ENCODE results near the gene MAP1B.
"Not testable (repeated sequence)": the region's sequence is repeated elsewhere in the genome, so short reads cannot be mapped to it uniquely, and the experiment has no call there.

MAP1B gene

DNA sequence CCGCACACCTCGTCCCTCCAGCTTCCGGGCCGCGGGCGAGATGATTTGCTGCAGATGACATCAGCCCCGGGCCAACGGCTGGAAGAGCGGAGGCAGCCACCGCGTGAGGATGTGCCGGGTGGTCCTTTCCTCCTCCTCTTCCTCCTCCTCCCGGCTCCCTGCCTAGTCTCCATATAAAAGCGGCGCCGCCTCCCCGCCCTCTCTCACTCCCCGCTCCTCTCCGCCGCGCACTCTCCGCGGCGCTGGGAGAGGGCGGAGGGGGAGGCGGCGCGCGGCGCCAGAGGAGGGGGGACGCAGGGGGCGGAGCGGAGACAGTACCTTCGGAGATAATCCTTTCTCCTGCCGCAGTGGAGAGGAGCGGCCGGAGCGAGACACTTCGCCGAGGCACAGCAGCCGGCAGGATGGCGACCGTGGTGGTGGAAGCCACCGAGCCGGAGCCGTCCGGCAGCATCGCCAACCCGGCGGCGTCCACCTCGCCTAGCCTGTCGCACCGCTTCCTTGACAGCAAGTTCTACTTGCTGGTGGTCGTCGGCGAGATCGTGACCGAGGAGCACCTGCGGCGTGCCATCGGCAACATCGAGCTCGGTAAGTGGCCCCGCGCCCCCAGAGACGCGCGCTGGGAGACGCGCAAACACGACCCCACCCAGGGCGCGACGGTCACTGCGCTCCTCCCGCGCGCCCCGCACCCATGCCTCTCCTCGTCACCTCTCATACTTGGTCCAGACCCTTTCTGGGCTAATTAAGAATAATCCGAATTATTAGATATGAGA is at the start of gene MAP1B:
TSS of gene MAP1B (plus strand) at position 345 of the 770 bp plus-strand sequence. CDS start at position 402, 57 bp downstream.
- no peak for DNase-seq (ENCODE audit: low spot score)

DNA sequence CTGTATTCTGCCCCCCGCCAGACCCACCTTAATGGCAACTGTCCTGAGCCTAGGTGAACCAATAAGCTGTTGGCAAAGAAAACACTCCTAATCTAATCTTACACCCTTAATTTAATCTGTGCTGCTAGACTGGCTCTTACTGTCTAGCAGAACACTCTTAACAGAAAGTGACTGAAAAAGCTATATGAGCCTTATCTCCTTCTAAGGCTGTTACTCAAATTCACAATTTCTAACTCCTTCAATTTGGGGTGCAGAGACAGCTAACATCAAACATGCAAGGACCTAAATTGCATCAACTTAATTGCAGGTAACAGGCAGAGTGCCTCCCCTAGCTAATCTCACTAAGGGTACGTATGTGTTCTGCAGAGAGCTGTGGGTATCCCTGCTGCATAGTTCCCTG is 49.5 kb upstream of the MAP1B start:
- no peak for DNase-seq (ENCODE audit: low spot score)

DNA sequence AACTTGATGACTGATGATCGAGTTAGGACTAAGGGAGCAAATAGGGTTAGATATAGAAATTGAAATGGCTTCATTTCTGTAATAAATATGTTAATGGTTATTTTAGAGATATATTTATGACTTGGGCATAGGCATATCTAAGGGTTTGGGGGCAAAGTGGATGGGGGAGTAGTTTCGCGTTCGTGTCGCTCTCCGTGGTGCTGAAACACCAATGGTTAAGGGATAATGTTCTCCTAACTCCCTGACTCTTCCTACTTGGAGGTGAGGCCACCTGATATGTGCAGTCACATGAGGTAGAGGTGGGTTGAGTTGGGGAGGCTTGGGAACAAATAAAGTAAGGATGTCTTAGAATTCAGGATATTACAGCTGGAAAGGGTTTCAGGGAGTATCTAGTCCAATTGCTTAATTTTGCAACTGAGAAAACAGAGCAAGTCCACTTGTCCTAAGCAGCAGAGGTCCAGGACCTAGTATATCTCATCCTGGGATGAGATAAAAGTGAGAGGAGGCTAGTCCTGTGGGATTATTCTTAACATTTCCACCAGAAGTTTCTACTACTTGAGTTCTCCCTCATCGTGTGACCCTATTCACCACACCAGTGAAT is 44.0 kb upstream of the MAP1B start:
- DNase-seq (ENCODE audit: low spot score): no peak

DNA sequence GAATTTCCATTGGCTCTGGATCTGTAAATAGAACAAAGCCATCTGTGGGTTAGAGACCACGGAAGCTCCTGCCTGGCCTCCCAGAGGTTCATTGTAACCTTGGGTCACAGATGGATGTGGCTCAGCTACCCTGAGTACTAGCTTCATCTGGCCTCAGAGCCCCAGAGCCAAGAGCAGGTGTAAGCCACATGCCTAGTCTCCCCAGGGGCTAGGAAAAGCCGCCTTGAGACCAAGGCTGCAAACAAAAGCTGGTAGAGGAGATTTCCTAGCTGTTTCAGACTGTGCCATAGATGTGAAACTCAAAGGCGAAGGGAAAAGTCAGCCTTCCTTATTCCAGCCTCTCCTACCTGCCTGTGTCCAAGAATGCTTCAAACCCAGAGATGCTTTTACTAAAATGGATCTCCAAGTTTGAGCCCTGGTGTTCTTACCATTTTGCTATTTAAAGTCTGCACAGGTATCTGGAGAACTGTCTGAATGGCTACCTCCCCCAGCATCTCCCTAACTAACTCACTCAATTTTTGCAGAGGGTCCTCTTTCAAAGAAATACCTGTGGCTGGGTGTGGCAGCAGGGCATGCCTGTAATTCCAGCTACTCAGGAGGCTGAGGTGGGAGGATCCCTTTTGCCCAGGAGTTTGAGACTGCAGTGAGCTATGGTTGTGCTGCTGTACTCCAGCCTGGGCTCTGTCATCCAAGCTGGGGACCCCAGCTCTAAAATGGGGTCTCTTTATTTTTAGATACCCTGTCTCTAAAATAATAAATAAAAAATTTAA is 42.3 kb upstream of the MAP1B start:
- DNase-seq (ENCODE audit: low spot score): no peak

DNA sequence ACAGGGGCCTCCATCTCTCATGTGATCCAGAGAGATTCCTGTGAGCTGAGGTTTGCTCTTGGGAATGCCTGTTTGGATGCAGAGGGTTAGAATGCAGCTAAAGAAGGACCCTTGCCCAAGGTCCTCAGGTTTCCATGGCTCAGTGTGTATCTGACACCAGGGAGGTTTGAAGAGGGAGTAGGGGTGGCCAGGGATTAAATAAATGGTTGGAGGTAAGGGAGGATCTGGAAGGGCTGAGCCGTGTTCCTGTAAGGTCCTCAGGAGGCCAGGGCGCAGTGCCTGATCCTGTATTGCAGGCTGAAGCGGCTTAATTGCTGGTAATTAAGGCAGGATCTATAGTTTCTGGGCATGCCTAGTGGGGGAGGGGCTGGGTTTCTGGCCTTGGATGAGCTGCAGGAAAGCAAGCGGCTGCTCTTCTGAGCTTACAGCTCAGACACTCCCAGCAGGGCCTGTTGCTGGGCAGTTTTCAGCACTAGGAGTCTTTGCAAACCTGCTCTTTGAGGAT is 41.5 kb upstream of the MAP1B start:
- no peak for DNase-seq (ENCODE audit: low spot score)

DNA sequence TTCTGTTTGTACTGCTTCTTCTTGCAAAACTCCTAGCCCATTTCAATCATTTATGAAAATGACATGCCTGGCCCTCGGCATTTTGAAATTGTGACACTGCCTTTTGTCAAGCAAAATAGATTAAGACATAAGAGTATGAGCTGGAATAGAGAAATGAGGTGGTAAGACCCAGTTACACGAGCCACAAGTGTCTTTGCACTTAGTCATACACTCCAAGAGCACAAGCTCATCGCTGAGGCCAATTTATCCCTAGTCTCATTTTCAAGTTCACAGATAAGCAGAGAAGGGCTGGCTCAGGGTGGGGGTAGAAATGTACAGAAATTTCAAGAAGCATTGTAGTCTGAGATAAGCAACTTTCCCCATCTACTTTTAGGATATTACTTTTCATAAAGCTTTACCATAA is 40.6 kb upstream of the MAP1B start:
- no peak for DNase-seq (ENCODE audit: low spot score)

DNA sequence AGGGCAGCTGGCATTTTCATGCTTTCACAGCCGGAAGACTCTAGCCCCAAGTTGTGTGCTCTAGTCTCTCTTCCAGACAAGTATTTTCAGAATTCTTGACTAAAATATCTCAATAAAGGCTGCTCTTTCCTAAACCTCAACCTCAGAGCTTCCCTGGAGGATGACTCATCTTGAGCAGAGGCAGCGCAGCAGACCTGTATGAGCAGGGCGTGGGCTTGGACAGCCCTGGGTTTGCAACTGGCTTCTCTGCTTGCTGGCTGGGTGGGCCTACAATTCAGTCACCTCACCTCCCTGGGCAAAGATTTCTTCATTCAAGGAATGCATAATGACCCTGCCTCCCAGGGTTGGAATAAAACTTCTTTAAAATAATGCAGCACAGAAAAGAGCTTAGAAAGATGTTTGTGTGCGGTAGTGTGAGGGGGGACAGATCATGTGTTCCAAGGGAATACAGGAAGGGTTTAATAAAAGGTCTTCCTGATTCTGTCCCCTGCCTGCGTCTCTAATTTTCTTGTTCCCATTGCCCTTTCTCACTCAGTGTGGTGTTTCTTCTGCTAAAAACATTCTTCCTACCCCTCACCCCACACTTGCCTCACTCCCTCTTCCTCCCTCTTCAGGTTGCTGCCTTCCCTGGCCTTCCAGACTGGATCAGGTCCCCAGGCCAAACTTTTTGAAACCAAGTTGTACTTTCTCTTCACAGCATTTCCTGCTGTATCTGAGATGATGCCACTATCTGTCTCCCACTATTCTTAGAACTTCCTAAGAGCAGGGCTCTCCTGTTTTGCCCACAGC is 39.4 kb upstream of the MAP1B start:
- no peak for DNase-seq (ENCODE audit: low spot score)

DNA sequence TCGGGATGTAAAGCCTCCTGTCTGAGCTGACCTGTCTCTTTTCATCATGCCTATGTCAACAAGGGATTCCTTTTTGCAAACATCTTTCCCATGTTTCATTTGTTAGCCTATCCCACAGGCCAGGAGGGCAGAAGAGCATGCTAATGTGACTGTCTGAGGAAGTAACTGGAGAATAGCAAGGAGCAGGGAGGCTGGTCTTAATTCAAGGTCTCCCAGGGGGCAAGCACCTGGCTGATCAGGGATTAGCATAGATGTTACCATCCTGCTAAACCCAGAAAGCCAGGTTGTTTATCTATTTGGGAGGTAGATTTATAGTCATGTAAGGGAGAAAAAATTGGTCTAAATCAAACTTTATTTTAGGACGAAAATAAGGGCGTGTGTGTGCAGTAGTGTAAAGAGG is 36.7 kb upstream of the MAP1B start:
- DNase-seq (ENCODE audit: low spot score): no peak

DNA sequence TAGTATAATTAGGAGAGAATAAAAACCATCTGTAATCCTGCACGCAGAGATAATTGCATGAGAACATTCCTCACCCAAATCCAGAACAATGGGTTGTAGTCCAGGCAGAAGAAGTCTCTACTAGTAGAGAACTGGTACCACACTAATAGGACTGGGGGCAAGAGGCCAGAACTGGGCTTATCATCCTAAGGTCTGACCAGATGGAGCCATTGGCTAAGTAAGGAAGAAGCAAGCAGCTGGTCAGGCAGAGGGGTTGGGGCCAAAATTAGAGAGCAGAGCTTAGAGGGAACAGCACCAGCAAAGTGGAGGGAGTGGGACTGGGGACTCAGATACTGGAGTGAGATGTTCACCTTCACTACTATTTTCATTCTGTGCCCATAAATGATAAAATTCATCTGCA is 35.4 kb upstream of the MAP1B start:
- no peak for DNase-seq (ENCODE audit: low spot score)

DNA sequence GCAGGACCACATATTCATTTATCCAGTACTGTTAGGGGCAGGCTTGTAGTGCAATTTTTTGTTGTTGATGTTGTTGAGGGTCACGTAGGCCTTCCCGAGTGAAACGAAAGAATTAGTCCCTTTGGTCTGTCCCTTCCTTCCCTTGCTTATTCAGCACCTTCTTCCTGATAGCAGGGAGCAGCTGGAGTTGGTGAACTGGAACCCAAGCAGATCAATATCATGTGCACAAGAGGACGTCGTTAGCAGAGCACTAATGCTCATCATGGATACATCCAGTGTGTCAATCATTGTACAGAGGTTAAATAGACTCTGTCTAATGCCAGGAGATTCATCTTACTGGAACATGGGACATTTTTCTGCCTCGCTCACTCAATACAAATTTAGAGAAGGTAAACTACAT is 33.0 kb upstream of the MAP1B start:
- no peak for DNase-seq (ENCODE audit: low spot score)

DNA sequence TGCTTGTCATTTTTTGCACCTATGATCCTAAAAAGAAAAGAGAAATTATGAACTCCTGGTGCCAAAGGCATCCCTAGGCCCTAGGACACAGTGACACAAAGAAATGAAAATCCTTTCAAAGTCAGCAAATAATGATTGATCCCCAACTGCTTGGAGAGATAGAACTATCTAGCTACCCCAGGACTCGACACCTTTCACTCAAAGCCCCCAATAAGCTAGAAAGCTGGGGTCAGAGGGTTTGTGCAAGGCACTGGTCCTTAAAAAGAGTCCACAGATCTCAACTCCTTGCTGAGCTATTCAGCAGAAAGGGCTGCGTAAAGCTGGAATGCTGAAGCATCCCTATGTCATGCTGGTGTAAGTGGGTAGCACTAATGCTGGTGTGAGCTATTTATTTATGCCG is 31.8 kb upstream of the MAP1B start:
- no peak for DNase-seq (ENCODE audit: low spot score)

DNA sequence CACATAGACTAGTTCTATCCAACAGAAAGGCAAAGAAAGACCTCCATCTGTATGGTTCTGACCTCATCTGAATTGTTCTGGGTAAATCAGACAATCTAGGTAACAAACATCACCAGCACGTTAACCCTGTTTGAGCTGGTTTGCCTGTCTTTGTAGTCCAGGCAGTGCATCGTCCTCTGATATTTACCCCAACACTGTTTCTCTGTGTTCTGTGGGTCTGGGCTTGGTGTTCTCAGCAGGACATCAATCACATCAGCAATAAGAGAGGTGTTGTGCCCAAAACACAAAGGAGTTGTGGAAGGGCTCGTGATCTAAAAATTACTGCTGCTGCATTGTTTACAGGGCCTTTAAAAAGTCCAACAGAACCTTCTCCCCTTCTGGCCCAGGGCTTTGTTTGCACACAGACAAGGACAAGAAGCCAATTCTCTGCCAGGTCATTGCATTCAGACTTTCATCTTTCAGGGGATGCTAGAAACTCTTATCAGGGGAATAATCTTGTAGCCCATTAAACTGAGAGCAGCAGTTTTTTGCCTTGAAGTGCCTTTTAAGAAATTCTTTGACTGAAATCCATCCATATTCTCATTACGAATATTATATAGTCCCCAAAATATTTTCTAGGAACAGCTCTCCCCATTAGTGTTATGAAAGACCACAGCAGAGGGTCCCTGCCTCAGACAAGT is 30.5 kb upstream of the MAP1B start:
- no peak for DNase-seq (ENCODE audit: low spot score)

DNA sequence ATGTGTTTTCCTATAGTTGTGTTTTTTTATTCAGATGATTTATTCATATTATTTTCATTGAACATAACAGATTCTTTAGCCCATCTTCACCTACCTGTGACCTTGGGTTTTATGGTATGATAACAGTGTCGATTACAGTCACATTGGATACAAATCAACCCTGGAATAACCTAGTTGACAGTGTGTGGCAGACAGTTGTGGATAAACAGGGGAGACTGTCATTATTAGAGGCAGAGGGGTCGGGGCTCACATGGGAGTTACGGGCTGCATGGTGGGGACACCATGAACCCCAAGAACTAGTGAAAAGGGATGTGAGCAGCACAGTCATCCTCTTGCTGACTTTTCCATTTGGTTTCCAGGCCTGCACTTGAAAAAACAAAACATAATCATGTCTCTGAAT is 29.9 kb upstream of the MAP1B start:
- DNase-seq (ENCODE audit: low spot score): no peak

DNA sequence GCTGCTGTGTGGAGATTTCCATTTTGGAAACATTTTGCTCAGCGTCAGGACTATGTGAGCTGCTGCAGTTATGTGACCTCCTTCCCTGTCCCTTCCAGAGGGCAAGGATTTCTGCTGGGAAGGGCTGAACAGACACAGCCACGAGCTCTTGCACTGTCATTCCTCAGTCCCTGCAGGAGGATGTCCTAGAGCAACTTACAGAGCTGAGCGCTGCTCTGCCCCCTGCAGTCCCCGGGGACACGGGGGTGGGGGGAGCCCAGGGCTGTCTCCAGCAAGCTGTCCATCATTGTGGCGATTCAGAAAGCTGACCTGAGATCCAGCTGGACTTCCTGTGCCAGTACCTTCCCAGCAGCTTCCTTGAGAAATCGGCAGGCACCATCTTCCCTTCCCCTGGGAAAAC is 28.0 kb upstream of the MAP1B start:
- DNase-seq (ENCODE audit: low spot score): no peak

DNA sequence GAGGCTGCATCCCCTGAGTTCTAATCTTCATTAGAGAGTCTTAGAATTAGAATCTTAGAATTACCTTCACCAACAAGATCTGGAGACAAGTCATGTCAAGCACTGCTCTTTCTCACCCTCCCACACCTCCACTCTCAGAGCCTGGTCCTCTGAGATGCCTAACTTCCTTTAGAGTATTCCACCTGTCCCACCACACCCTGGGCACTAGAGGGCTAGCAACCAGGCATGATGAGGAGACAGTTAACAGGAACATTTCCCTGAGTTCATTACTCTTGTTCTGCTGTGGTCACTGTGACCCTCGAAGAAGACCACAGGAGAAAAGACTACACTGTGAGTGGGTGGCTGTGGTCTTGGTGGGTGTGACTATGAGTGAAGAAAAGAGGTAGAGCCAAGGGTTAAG is 25.2 kb upstream of the MAP1B start:
- no peak for DNase-seq (ENCODE audit: low spot score)

DNA sequence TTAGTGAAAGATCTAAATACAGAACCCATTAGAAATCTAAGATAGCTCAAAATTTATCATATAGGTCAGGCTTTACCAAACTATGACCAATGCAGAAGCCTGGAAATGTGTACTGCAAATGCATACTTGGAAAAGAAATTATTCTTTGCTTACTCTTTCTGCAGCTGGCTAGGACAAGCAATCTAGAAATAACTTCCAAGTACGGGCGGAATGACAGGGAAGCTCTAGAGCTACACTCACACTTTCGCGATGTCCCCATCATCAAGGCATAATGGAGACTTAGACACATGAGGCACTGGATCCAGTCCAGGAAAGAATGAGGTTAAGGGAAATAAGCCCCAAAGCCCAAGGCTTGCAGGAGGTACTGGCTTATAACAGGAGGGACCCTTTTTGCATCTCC is 22.4 kb upstream of the MAP1B start:
- no peak for DNase-seq (ENCODE audit: low spot score)

DNA sequence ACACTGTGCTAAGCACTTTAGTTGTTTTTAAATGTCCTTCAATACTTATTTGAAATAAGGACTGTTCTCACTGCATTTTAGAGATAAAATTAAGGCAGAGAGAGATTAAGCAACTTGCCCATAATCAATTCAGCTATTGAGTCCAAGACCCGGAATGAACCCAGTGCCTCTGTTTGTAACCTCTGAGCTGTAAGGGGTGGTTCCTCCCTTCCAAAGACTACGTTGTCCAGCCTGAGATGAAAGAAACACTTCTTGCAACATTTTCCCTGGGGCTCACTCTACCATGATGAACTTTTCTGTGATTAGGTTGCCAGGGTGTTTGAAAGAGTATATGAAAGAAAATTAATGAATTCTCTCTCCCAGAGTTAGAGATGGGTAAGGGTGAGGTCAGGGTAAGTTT is 22.0 kb upstream of the MAP1B start:
- no peak for DNase-seq (ENCODE audit: low spot score)

DNA sequence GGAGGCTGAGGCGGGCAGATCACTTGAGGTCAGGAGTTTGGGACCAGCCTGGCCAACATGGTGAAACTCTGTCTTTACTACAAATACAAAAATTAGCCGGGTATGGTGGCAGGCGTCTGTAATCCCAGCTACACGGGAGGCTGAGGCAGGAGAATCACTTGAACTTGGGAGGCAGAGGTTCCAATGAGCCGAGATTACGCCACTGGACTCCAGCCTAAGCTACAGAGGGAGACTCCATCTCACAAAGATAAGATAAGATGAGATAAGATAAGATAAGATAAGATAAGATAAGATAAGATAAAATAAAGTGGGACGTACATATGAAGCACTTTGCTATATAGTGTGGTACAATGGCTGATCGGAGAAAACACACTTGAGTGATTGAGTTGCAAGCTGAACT is 17.6 kb upstream of the MAP1B start:
- DNase-seq (ENCODE audit: low spot score): not testable (repeated sequence)

DNA sequence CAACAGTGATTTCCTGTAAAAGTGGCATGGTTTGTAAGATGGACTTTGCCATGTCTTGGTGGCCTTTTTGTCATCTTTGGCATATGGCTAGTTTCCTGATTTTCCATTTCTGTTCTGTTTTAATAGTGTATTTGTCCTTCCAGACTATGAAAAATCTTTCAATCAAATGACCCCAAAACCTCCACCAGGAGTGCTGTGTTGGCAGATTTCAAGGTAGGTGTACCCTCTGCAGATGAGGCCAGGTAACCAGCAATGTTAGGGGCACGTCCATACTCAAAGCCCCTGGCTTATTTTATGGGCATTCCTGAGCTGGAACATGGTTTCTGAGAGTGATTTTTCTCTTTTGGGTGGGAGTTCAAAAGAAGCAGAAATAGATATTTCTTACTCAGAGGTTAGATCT is 15.2 kb upstream of the MAP1B start:
- DNase-seq (ENCODE audit: low spot score): no peak

DNA sequence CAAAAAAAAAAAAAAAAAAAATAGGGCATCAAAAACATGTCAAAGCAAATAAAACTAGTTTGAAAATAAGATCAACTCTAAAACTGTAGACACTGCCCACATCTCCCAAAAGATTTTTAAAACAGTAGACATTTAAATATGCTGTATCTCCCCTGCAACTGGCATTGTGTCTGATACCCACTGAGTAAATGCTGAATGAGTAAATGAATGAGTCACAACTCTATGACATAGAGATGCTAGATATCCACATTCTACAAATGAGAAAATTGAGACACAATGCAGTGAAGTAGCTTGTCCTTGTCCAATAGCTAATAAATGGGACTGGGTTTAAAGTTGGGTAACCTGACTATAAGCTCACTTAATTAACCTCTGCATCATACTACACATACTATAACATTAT is 14.1 kb upstream of the MAP1B start:
- no peak for DNase-seq (ENCODE audit: low spot score)

DNA sequence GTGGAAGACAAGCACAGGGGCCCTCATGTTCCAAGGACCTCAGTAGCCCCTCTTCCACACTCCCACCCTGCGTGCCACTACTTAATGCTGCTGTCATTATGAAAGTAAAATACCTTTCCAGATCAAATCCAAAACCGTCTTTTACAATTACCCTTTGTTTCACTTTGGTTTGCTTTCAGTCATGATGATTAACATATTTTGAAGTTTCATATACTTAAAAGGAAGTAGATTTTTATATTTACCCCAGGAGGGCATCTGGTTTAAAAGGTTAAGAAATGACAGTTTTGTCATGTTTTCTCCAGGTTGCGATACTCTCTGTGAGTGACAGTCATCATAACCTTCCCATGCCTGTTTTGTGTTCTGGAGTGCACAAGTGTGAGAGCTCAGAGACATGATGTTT is 13.5 kb upstream of the MAP1B start:
- DNase-seq (ENCODE audit: low spot score): no peak
